ENCODE measurements around the gene ZNF536.

ZNF536 gene

GRCh38 chr19:30563691-30564090, 191.5 kb downstream of the ZNF536 start:
- H3K4me3 ChIP-seq (ENCODE audit: low read depth, low read length) = no peak overlapping the region
- TF ChIP-seq CTCF (IDR thresholded peaks at IDR 0.05; ENCODE audit: borderline replicate concordance, insufficient read depth, low read depth, low read length) = no peak

- TF ChIP-seq CTCF (IDR thresholded peaks at IDR 0.05; ENCODE audit: borderline replicate concordance, insufficient read depth, low read depth, low read length) = no peak
- H3K4me3 ChIP-seq (ENCODE audit: low read depth, low read length) = no peak overlapping the region
These were observed 192.4 kb downstream of the ZNF536 start for GRCh38 chr19:30564551-30565011.

- TF ChIP-seq CTCF (IDR thresholded peaks at IDR 0.05; ENCODE audit: borderline replicate concordance, insufficient read depth, low read depth, low read length) = no peak
- H3K4me3 ChIP-seq (ENCODE audit: low read depth, low read length) = no peak overlapping the region
These were observed 193.5 kb downstream of the ZNF536 start for GRCh38 chr19:30565636-30566035.

- no peak for TF ChIP-seq CTCF (IDR thresholded peaks at IDR 0.05; ENCODE audit: borderline replicate concordance, insufficient read depth, low read depth, low read length)
- H3K4me3 ChIP-seq (ENCODE audit: low read depth, low read length) = no peak overlapping the region
These were observed 194.7 kb downstream of the ZNF536 start for GRCh38 chr19:30566681-30567420.

GRCh38 chr19:30567536-30568232, 195.5 kb downstream of the ZNF536 start:
- no peak for TF ChIP-seq CTCF (IDR thresholded peaks at IDR 0.05; ENCODE audit: borderline replicate concordance, insufficient read depth, low read depth, low read length)

GRCh38 chr19:30570194-30570593, 198.0 kb downstream of the ZNF536 start:
- no peak overlapping the region for H3K4me3 ChIP-seq (ENCODE audit: low read depth, low read length)
- no peak for TF ChIP-seq CTCF (IDR thresholded peaks at IDR 0.05; ENCODE audit: borderline replicate concordance, insufficient read depth, low read depth, low read length)

More at GRCh38 chr19:30567536-30568232, 195.5 kb downstream of the ZNF536 start:
- no peak overlapping the region for H3K4me3 ChIP-seq (ENCODE audit: low read depth, low read length)
